Endothelial cell (in vitro differentiated cells): Measurements from ENCODE around the gene CBLB. TPM values are rescaled to one million over a fixed set of nuclear protein-coding genes. Genes with fewer than 3 reads are reported as not detected.

Experiments used
- DNase-seq: peaks from one replicate; pipeline ENCODE4 v3.0.0; 2021; ENCODE audit warnings: low spot score
- H3K27ac Mint-ChIP-seq: one replicate; pipeline ENCODE4 v1.8.0; 2021; ENCODE audit warnings: mixed read lengths, inconsistent platforms; ENCODE audit not compliant: unreplicated experiment
- H3K27me3 Mint-ChIP-seq: one replicate; pipeline ENCODE4 v1.8.0; 2021; ENCODE audit warnings: mild to moderate bottlenecking, moderate library complexity, mixed read lengths, inconsistent platforms; ENCODE audit not compliant: unreplicated experiment
- H3K36me3 Mint-ChIP-seq: one replicate; pipeline ENCODE4 v1.8.0; 2021; ENCODE audit warnings: mild to moderate bottlenecking, low read depth, mixed read lengths, inconsistent platforms; ENCODE audit not compliant: unreplicated experiment
- H3K4me1 Mint-ChIP-seq: one replicate; pipeline ENCODE4 v1.8.0; 2021; ENCODE audit warnings: mild to moderate bottlenecking, mixed read lengths, inconsistent platforms; ENCODE audit not compliant: unreplicated experiment
- H3K4me3 Mint-ChIP-seq: one replicate; pipeline ENCODE4 v1.8.0; 2021; ENCODE audit warnings: mild to moderate bottlenecking, mixed read lengths, inconsistent platforms; ENCODE audit not compliant: unreplicated experiment
- H3K9me3 Mint-ChIP-seq: one replicate; pipeline ENCODE4 v1.8.0; 2021; ENCODE audit warnings: mixed read lengths, inconsistent platforms; ENCODE audit not compliant: unreplicated experiment
- total RNA-seq: library from RNA; stranded (reverse); fragmentation: NEBNext Ultra II Directional; extraction: Animal tissue kit (Norgen Biotek cat#: 25700); gene quantifications from one replicate; pipeline ENCODE4 v1.2.1, GENCODE V29; 2021; ENCODE audit not compliant: unreplicated experiment
- TF ChIP-seq, protein P1 (sequence below): fragments of 200-600 bp; sonication (generic); IDR thresholded peaks from one replicate; pipeline ENCODE4 v1.5.0; 2021; ENCODE audit warnings: antibody characterized with exemption; ENCODE audit not compliant: unreplicated experiment

CBLB gene
- total RNA-seq, 1 donor from 2014 or later: 62.0 TPM

DNA sequence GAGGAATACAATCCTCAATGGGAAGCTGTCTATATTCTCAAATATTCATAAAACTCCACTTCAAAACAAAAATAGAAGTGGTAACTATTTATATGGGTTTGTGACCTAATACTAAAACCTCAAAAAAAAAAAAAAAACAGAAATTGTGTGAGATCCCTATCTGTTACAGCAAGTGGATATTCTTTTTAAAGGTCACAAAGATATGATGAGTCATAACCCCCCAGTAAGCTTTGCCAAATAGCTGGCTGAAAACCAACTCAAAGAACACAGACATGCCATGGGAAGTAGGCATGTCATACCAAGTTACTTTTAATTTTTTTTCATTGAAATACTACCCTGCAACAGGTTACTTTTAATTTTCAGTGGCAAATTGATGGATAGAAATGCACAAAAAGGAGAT is 62.5 kb downstream of the CBLB start:
- no peak overlapping the region for H3K27ac Mint-ChIP-seq

DNA sequence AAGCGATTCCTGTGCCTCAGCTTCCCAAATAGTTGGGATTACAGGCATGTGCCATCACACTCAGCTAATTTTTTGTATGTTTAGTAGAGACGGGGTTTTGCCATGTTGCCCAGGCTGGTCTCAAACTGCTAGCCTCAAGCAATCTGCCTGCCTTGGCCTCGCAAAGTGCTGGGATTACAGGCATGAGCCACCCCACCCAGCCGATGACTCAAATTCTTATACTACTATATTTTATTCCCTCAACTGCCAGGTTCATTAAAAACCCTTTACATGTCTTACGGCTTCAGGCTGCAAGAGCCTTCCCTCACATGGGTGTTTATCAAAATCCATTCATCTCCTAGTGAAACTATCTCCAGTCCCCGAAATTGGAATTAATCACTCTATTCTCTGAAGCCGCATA is 63.4 kb downstream of the CBLB start:
- DNase-seq: no peak
- Mint-ChIP-seq H3K9me3 (no peaks in the 10 kb centered on the region), H3K4me3 (no peak overlapping the region), H3K27ac (no peak overlapping the region), H3K27me3 (no peaks in the 10 kb centered on the region), H3K4me1 (peaks cover 6% of the 10 kb centered on the region), H3K36me3 (no peaks in the 10 kb centered on the region)
- TF ChIP-seq, protein P1, sequence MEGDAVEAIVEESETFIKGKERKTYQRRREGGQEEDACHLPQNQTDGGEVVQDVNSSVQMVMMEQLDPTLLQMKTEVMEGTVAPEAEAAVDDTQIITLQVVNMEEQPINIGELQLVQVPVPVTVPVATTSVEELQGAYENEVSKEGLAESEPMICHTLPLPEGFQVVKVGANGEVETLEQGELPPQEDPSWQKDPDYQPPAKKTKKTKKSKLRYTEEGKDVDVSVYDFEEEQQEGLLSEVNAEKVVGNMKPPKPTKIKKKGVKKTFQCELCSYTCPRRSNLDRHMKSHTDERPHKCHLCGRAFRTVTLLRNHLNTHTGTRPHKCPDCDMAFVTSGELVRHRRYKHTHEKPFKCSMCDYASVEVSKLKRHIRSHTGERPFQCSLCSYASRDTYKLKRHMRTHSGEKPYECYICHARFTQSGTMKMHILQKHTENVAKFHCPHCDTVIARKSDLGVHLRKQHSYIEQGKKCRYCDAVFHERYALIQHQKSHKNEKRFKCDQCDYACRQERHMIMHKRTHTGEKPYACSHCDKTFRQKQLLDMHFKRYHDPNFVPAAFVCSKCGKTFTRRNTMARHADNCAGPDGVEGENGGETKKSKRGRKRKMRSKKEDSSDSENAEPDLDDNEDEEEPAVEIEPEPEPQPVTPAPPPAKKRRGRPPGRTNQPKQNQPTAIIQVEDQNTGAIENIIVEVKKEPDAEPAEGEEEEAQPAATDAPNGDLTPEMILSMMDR: no peak

More for the DNA sequence above, 62.5 kb downstream of the CBLB start:
- Mint-ChIP-seq H3K36me3 (no peaks in the 10 kb centered on the region), H3K27me3 (no peaks in the 10 kb centered on the region), H3K4me3 (no peak overlapping the region), H3K9me3 (no peaks in the 10 kb centered on the region), H3K4me1 (peaks cover 8% of the 10 kb centered on the region)
- DNase-seq: no peak
- TF ChIP-seq, protein P1: no peak

DNA sequence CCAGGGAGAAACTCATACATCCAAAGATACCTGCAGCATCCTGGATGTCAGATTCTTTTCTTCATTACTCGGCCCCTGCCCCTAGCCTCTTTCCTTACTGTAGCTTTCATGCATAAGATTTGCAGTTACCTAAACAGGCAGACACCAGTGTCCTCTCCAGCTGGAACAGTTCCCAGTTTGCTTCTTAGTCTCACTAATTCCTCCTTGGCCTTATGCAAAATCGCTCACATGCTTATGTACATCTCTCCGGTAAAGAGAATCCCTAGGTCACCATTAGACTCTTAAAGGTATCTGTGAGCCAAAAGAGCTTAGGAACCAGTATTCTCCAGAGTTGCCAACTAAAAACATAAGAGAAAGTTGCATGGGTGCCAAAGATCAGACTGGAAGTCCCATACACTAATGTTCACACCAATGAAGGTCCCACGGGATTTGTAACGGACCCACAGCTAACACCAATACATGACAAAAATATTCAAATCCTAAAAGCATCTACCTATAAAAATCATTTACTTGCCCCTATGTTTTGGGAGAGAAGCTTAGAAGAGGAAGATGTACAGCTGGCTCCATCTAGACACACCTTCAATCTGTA is 66.6 kb downstream of the CBLB start:
- Mint-ChIP-seq H3K4me1 (peaks cover 22% of the 10 kb centered on the region), H3K36me3 (no peaks in the 10 kb centered on the region), H3K27me3 (no peaks in the 10 kb centered on the region), H3K4me3 (no peak overlapping the region), H3K27ac (no peak overlapping the region), H3K9me3 (no peaks in the 10 kb centered on the region)
- no peak for DNase-seq
- TF ChIP-seq, protein P1: no peak

- peaks cover 24% of the 10 kb centered on the region for H3K4me1 Mint-ChIP-seq
- H3K36me3 Mint-ChIP-seq: peaks cover 1% of the 10 kb centered on the region
- H3K9me3 Mint-ChIP-seq: no peaks in the 10 kb centered on the region
- no peaks in the 10 kb centered on the region for H3K27me3 Mint-ChIP-seq
- no peak overlapping the region for H3K4me3 Mint-ChIP-seq
- no peak for DNase-seq
- H3K27ac Mint-ChIP-seq: no peak overlapping the region
- TF ChIP-seq, protein P1: no peak
These were observed 67.4 kb downstream of the CBLB start for GRCh38 chr3:105801397-105801796.

- peaks cover under 1% of the 10 kb centered on the region for H3K27me3 Mint-ChIP-seq
- H3K27ac Mint-ChIP-seq: no peak overlapping the region
- peaks cover 4% of the 10 kb centered on the region for H3K36me3 Mint-ChIP-seq
- no peaks in the 10 kb centered on the region for H3K9me3 Mint-ChIP-seq
- H3K4me1 Mint-ChIP-seq: peaks cover 24% of the 10 kb centered on the region
- TF ChIP-seq, protein P1: no peak
- DNase-seq: no peak
- no peak overlapping the region for H3K4me3 Mint-ChIP-seq
These were observed 68.5 kb downstream of the CBLB start for GRCh38 chr3:105800320-105800719.
